HEK293 (cell line): ENCODE data around the gene LMBR1.

Experiments used
- CTCF ChIA-PET: fragments of 350-600 bp; formaldehyde crosslinking; extraction: SDS; loops from one replicate; lab custom pipeline; 2021; ENCODE audit warnings: antibody characterized with exemption; lab: Yijun Ruan, JAX
- POLR2A ChIA-PET: fragments of 300-600 bp; formaldehyde crosslinking; extraction: SDS; loops from one replicate; lab custom pipeline; 2020; ENCODE audit warnings: antibody characterized with exemption, inconsistent platforms; lab: Yijun Ruan, JAX
- H3K27ac ChIP-seq: fragments of 200-500 bp; sonication (Bioruptor generic); 2 replicates; pipeline ENCODE4 v1.5.1; 2014; ENCODE audit warnings: low read depth, low read length, control low read depth, inconsistent platforms; ENCODE audit errors: extremely low read depth
- H3K36me3 ChIP-seq, 2 experiments: fragments of 200-500 bp in 1 of 2; sonication (Bioruptor generic) in 1 of 2; 1 replicate in 1 of 2; 2 replicates in 1 of 2; pipeline ENCODE4 v1.5.1; 2014 to 2017; ENCODE audit warnings: inconsistent platforms in 2 of 2, low read length in 2 of 2; ENCODE audit not compliant: control insufficient read depth in 2 of 2, insufficient read depth in 1 of 2
- H3K4me1 ChIP-seq: fragments of 200-500 bp; sonication (Bioruptor generic); 2 replicates; pipeline ENCODE4 v1.5.1; 2014; ENCODE audit warnings: mild to moderate bottlenecking, low read length, inconsistent platforms; ENCODE audit not compliant: control insufficient read depth, insufficient read depth
- H3K4me3 ChIP-seq: 2 replicates; pipeline ENCODE4 v1.5.1; 2011; ENCODE audit warnings: low read depth, mild to moderate bottlenecking, control low read depth, low read length, moderate library complexity
- H3K9me3 ChIP-seq: fragments of 200-500 bp; sonication (Bioruptor generic); 2 replicates; pipeline ENCODE4 v1.5.1; 2014; ENCODE audit warnings: low read depth, low read length, inconsistent platforms; ENCODE audit not compliant: control insufficient read depth, insufficient read depth
- HIC1 ChIP-seq: fragments of 450-650 bp; formaldehyde crosslinking; IDR thresholded peaks from 2 replicates; pipeline ENCODE4 v1.5.1; 2016; ENCODE audit warnings: missing biosample characterization, missing genetic modification characterization
- KLF8 ChIP-seq: fragments of 450-650 bp; formaldehyde crosslinking; IDR thresholded peaks from 2 replicates; pipeline ENCODE4 v1.5.1; 2016; ENCODE audit warnings: missing biosample characterization, missing genetic modification characterization
- SCRT2 ChIP-seq: fragments of 450-650 bp; formaldehyde crosslinking; IDR thresholded peaks from 2 replicates; pipeline ENCODE4 v1.5.1; 2016; ENCODE audit warnings: missing biosample characterization, missing genetic modification characterization
- ZFP69B ChIP-seq: fragments of 450-650 bp; formaldehyde crosslinking; IDR thresholded peaks from 2 replicates; pipeline ENCODE4 v1.5.1; 2016; ENCODE audit warnings: missing biosample characterization, missing genetic modification characterization
- ZNF132 ChIP-seq: fragments of 450-650 bp; formaldehyde crosslinking; IDR thresholded peaks from 2 replicates; pipeline ENCODE4 v1.5.1; 2017; ENCODE audit warnings: missing biosample characterization, missing genetic modification characterization, borderline replicate concordance
- ZNF16 ChIP-seq: fragments of 450-650 bp; formaldehyde crosslinking; IDR thresholded peaks from 2 replicates; pipeline ENCODE4 v1.5.1; 2016; ENCODE audit warnings: low read depth, missing biosample characterization, missing genetic modification characterization
- ZNF2 ChIP-seq: fragments of 450-650 bp; formaldehyde crosslinking; IDR thresholded peaks from 2 replicates; pipeline ENCODE4 v1.5.1; 2016; ENCODE audit warnings: missing biosample characterization, missing genetic modification characterization
- ZNF202 ChIP-seq: fragments of 450-650 bp; formaldehyde crosslinking; IDR thresholded peaks from 2 replicates; pipeline ENCODE4 v1.5.1; 2016; ENCODE audit warnings: missing biosample characterization, missing genetic modification characterization, borderline replicate concordance
- ZNF23 ChIP-seq: fragments of 450-650 bp; formaldehyde crosslinking; IDR thresholded peaks from 2 replicates; pipeline ENCODE4 v1.5.1; 2016; ENCODE audit warnings: missing biosample characterization, missing genetic modification characterization, borderline replicate concordance
- ZNF324 ChIP-seq: fragments of 450-650 bp; formaldehyde crosslinking; IDR thresholded peaks from 2 replicates; pipeline ENCODE4 v1.5.1; 2016; ENCODE audit warnings: missing biosample characterization, missing genetic modification characterization
- ZNF37A ChIP-seq: fragments of 450-650 bp; IDR thresholded peaks from 2 replicates; pipeline ENCODE4 v1.5.1; 2018; ENCODE audit warnings: missing biosample characterization, missing genetic modification characterization
- ZNF510 ChIP-seq: fragments of 450-650 bp; formaldehyde crosslinking; IDR thresholded peaks from 2 replicates; pipeline ENCODE4 v1.5.1; 2018; ENCODE audit warnings: mild to moderate bottlenecking, missing genetic modification characterization, missing biosample characterization; ENCODE audit not compliant: insufficient replicate concordance
- ZNF658 ChIP-seq: fragments of 450-650 bp; formaldehyde crosslinking; IDR thresholded peaks from 2 replicates; pipeline ENCODE4; 2016; ENCODE audit warnings: missing biosample characterization, missing genetic modification characterization
- ZNF677 ChIP-seq: fragments of 450-650 bp; IDR thresholded peaks from 2 replicates; pipeline ENCODE4 v1.5.0; 2018; ENCODE audit warnings: missing biosample characterization, mild to moderate bottlenecking, missing genetic modification characterization, moderate library complexity
- ZNF76 ChIP-seq: fragments of 450-650 bp; formaldehyde crosslinking; IDR thresholded peaks from 2 replicates; pipeline ENCODE4; 2016; ENCODE audit warnings: low read depth, missing biosample characterization, missing genetic modification characterization, borderline replicate concordance
- TF ChIP-seq, protein P1 (sequence below): fragments of 450-650 bp; formaldehyde crosslinking; IDR thresholded peaks from 2 replicates; pipeline ENCODE4 v1.5.1; 2016; ENCODE audit warnings: missing biosample characterization, missing genetic modification characterization
- TF ChIP-seq, protein P2 (sequence below): fragments of 450-650 bp; formaldehyde crosslinking; IDR thresholded peaks from 2 replicates; pipeline ENCODE4 v1.5.1; 2016; ENCODE audit warnings: missing biosample characterization, missing genetic modification characterization

LMBR1 gene

DNA sequence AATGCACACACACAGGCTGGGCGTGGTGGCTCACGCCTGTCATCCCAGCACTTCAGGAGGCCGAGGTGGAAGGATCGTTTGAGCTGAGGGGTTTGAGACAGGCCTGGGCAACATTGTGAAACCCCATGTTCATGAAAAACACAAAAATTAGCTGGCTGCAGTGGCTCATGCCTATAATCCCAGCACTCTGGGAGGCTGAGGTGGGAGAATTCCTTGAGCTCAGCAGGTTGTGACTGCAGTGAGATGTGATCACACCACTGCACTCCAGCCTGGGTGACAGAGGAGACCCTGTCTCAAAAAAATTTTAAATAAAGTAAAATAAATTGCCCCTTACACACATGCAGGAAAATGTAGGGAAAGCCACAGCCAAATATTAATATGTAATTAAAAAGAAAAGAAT, 208.3 kb downstream of the LMBR1 start:
- CTCF ChIA-PET = interaction anchor here (0.6 kb wide), 1 partner anchor 57 kb away, joined by 3 read pairs; no protein-coding TSS in a partner anchor

GRCh38 chr7:156684251-156684650, 208.7 kb downstream of the LMBR1 start:
- ChIA-PET POLR2A (no interaction called here), CTCF (no interaction called here)
- H3K9me3 ChIP-seq = no peaks in the 10 kb centered on the region
- H3K27ac ChIP-seq = no peak overlapping the region
- no peak for TF ChIP-seq ZNF76
- no peak for TF ChIP-seq SCRT2 (tag by site-specific recombination)
- TF ChIP-seq KLF8 (tag by site-specific recombination) = no peak
- TF ChIP-seq ZNF510 (tag by site-specific recombination) = no peak
- TF ChIP-seq ZNF132 (tag by site-specific recombination) = no peak
- no peak for TF ChIP-seq ZNF324 (tag by site-specific recombination)
- no peak for TF ChIP-seq ZNF677 (tag by site-specific recombination)
- no peak for TF ChIP-seq ZNF2 (tag by site-specific recombination)
- TF ChIP-seq ZNF37A (tag by site-specific recombination) = no peak
- TF ChIP-seq ZNF23 = no peak
- no peak for TF ChIP-seq ZFP69B (tag by site-specific recombination)
- no peak for TF ChIP-seq ZNF658 (tag by site-specific recombination)
- no peak for TF ChIP-seq ZNF16 (tag by site-specific recombination)
- no peak for TF ChIP-seq HIC1
- H3K4me1 ChIP-seq = no peaks in the 10 kb centered on the region
- no peak overlapping the region for H3K4me3 ChIP-seq
- H3K36me3 ChIP-seq = peaks cover 0 to 57% of the 10 kb centered on the region in 2 experiments; a peak in 1 of 3 replicates

More for the DNA sequence above, 208.3 kb downstream of the LMBR1 start:
- TF ChIP-seq, protein P1, sequence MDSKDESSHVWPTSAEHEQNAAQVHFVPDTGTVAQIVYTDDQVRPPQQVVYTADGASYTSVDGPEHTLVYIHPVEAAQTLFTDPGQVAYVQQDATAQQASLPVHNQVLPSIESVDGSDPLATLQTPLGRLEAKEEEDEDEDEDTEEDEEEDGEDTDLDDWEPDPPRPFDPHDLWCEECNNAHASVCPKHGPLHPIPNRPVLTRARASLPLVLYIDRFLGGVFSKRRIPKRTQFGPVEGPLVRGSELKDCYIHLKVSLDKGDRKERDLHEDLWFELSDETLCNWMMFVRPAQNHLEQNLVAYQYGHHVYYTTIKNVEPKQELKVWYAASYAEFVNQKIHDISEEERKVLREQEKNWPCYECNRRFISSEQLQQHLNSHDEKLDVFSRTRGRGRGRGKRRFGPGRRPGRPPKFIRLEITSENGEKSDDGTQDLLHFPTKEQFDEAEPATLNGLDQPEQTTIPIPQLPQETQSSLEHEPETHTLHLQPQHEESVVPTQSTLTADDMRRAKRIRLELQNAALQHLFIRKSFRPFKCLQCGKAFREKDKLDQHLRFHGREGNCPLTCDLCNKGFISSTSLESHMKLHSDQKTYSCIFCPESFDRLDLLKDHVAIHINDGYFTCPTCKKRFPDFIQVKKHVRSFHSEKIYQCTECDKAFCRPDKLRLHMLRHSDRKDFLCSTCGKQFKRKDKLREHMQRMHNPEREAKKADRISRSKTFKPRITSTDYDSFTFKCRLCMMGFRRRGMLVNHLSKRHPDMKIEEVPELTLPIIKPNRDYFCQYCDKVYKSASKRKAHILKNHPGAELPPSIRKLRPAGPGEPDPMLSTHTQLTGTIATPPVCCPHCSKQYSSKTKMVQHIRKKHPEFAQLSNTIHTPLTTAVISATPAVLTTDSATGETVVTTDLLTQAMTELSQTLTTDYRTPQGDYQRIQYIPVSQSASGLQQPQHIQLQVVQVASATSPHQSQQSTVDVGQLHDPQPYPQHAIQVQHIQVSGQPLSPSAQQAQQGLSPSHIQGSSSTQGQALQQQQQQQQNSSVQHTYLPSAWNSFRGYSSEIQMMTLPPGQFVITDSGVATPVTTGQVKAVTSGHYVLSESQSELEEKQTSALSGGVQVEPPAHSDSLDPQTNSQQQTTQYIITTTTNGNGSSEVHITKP (tag by site-specific recombination) = no peak
- TF ChIP-seq, protein P2, sequence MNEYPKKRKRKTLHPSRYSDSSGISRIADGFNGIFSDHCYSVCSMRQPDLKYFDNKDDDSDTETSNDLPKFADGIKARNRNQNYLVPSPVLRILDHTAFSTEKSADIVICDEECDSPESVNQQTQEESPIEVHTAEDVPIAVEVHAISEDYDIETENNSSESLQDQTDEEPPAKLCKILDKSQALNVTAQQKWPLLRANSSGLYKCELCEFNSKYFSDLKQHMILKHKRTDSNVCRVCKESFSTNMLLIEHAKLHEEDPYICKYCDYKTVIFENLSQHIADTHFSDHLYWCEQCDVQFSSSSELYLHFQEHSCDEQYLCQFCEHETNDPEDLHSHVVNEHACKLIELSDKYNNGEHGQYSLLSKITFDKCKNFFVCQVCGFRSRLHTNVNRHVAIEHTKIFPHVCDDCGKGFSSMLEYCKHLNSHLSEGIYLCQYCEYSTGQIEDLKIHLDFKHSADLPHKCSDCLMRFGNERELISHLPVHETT (tag by site-specific recombination) = no peak
- TF ChIP-seq ZNF202 (tag by site-specific recombination) = no peak
- Histone ChIP-seq H3K4me1 (no peaks in the 10 kb centered on the region), H3K4me3 (no peak overlapping the region), H3K36me3 (peaks cover 0 to 53% of the 10 kb centered on the region in 2 experiments; a peak in 1 of 3 replicates), H3K27ac (no peak overlapping the region), H3K9me3 (no peaks in the 10 kb centered on the region)
- POLR2A ChIA-PET = no interaction called here
